ENCODE data around the gene MRLN. TPM values are rescaled to one million over a fixed set of nuclear protein-coding genes. Genes with fewer than 3 reads are reported as not detected.
"Not testable (repeated sequence)": the region's sequence is repeated elsewhere in the genome, so short reads cannot be mapped to it uniquely, and the experiment has no call there.

The MRLN gene
- total RNA-seq, 1 donor from 2014 or later = not detected

- Histone ChIP-seq H3K36me3 (no peaks in the 10 kb centered on the region), H3K27me3 (ENCODE audit: low read depth) (no peaks in the 10 kb centered on the region), H3K9me3 (replicated peaks) (no peaks in the 10 kb centered on the region), H3K4me3 (no peak overlapping the region), H3K27ac (replicated peaks) (no peak overlapping the region), H3K4me1 (no peaks in the 10 kb centered on the region)
- no peak for TF ChIP-seq CTCF (IDR thresholded peaks at IDR 0.05; ENCODE audit: borderline replicate concordance)
- DNase-seq = no peak
- intact Hi-C loops (cut with micrococcal nuclease) = no loop called here
These were observed 11.7 kb downstream of the MRLN start for GRCh38 chr10:59741583-59741982.

DNA sequence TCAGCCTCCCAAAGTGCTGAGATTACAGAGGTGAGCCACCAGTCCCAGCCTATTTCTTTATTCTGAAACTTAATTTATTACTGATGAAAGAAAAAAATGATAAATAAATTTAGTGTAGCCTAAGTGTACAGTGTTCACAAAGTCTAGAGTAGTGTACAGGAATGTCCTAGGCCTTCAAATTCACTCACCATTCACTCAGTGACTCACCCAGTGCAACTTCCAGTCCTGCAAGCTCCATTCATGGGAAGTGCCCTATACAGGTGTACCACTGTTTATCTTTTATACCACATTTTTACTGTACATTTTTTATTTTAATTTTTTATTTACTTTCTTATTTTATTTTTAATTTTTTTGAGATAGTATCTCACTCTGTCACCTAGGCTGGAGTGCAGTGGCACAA lies 12.2 kb downstream of the MRLN start:
- Histone ChIP-seq H3K27me3 (ENCODE audit: low read depth) (no peaks in the 10 kb centered on the region), H3K27ac (replicated peaks) (no peak overlapping the region), H3K9me3 (replicated peaks) (no peaks in the 10 kb centered on the region), H3K36me3 (no peaks in the 10 kb centered on the region), H3K4me1 (no peaks in the 10 kb centered on the region), H3K4me3 (no peak overlapping the region)
- TF ChIP-seq CTCF (IDR thresholded peaks at IDR 0.05; ENCODE audit: borderline replicate concordance) = no peak
- no peak for DNase-seq
- intact Hi-C loops (cut with micrococcal nuclease) = no loop called here

GRCh38 chr10:59736749-59737148 lies 16.5 kb downstream of the MRLN start:
- Histone ChIP-seq H3K9me3 (replicated peaks) (no peaks in the 10 kb centered on the region), H3K27ac (replicated peaks) (no peak overlapping the region), H3K4me1 (no peaks in the 10 kb centered on the region), H3K27me3 (ENCODE audit: low read depth) (no peaks in the 10 kb centered on the region), H3K4me3 (no peak overlapping the region), H3K36me3 (no peaks in the 10 kb centered on the region)
- DNase-seq = no peak
- no peak for TF ChIP-seq CTCF (IDR thresholded peaks at IDR 0.05; ENCODE audit: borderline replicate concordance)
- intact Hi-C loops (cut with micrococcal nuclease) = no loop called here

DNA sequence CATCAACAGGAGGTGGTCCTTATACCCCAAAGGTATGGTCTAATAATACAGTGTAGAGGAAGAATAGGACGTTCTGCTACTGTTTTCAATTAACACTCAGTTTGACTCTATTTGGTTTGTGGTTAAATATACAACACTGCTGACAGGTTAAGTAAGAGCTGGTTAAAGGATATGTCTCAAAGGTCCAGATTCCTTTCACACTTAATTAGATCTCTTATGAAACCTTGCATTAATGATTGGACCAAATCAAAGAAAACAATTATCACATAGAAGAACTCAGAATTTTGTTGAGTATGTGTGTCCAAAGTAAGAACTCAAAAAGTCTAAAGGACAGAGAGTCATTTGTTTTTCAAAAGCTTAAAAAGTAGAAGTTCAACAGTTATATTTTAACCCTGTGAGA lies 18.0 kb downstream of the MRLN start:
- intact Hi-C loops (cut with micrococcal nuclease) = no loop called here
- Histone ChIP-seq H3K4me1 (no peaks in the 10 kb centered on the region), H3K4me3 (no peak overlapping the region), H3K27ac (replicated peaks) (no peak overlapping the region), H3K9me3 (replicated peaks) (no peaks in the 10 kb centered on the region), H3K27me3 (ENCODE audit: low read depth) (no peaks in the 10 kb centered on the region), H3K36me3 (no peaks in the 10 kb centered on the region)
- no peak for DNase-seq
- TF ChIP-seq CTCF (IDR thresholded peaks at IDR 0.05; ENCODE audit: borderline replicate concordance) = no peak

DNA sequence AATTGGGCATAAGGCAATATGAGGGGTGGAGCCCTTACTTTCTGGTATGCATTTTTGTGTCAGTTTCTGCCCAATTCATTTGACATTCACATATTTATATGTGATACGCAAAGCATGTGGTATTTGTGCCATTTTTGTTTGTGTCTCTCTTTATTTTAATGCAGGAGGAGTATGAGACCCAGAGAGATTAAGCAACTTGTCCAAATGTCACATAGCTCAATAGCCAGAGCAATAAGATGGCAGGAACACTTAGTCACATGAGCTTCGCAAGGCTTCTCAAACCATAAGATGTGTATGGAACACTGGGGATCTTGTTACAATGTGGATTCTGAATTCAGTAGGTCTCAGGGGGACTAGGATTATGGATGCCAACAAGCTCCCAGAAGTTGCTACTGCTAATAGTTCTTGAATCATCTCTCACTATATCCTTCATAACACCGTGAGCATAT lies 19.2 kb downstream of the MRLN start:
- H3K27me3 ChIP-seq (ENCODE audit: low read depth) = no peaks in the 10 kb centered on the region
- no peak overlapping the region for H3K4me3 ChIP-seq
- TF ChIP-seq CTCF (IDR thresholded peaks at IDR 0.05; ENCODE audit: borderline replicate concordance) = no peak
- H3K36me3 ChIP-seq = no peaks in the 10 kb centered on the region
- no peaks in the 10 kb centered on the region for H3K4me1 ChIP-seq
- H3K9me3 ChIP-seq (replicated peaks) = no peaks in the 10 kb centered on the region
- no peak overlapping the region for H3K27ac ChIP-seq (replicated peaks)
- no peak for DNase-seq
- intact Hi-C loops (cut with micrococcal nuclease) = no loop called here

DNA sequence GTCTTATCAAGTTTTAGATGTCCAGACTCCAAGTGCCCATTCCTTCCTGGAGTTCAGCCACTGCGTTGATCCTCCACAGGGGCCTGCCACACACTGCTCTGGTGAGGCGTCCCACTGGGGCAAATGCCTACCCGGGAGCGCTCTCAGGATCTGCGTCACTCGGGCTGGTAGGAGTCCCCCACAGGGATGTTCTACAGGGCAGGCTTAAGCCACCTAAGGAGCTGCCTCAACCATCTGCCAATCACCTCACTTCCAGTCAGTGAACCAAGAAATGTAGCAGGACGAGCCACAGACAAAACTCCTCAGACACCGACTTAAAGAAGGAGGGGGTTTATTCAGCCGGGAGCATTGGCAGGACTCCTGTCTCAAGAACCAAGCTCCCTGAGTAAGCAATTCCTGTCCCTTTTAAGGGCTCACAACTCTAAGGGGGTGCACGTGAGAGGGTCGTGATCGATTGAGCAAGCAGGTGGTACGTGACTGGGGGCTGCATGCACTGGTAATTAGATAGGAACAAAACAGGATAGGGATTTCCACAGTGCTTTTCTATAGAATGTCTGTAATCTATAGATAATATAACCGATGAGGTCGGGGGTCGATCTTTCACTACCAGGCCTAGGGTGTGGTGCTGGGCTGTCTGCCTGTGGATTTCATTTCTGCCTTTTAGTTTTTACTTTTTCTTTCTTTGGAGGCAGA lies 19.8 kb downstream of the MRLN start:
- intact Hi-C loops (cut with micrococcal nuclease); H3K9me3 ChIP-seq (replicated peaks); H3K36me3 ChIP-seq; H3K27ac ChIP-seq (replicated peaks); H3K27me3 ChIP-seq (ENCODE audit: low read depth); DNase-seq; H3K4me1 ChIP-seq; H3K4me3 ChIP-seq: not testable (repeated sequence)

GRCh38 chr10:59732849-59733248 lies 20.4 kb downstream of the MRLN start:
- H3K27me3 ChIP-seq (ENCODE audit: low read depth) = not testable (repeated sequence)

GRCh38 chr10:59729167-59729566 lies 24.1 kb downstream of the MRLN start:
- H3K4me1 ChIP-seq; H3K9me3 ChIP-seq (replicated peaks); H3K36me3 ChIP-seq; H3K27me3 ChIP-seq (ENCODE audit: low read depth); DNase-seq; H3K27ac ChIP-seq (replicated peaks); H3K4me3 ChIP-seq; intact Hi-C loops (cut with micrococcal nuclease): not testable (repeated sequence)

More at GRCh38 chr10:59732849-59733248, 20.4 kb downstream of the MRLN start:
- H3K9me3 ChIP-seq (replicated peaks); H3K27ac ChIP-seq (replicated peaks); H3K36me3 ChIP-seq; DNase-seq; H3K4me1 ChIP-seq; intact Hi-C loops (cut with micrococcal nuclease); H3K4me3 ChIP-seq: not testable (repeated sequence)

Data from left ventricle myocardium inferior (tissue), 1 donor.